Sigmoid colon (tissue), 3 donors: ENCODE data around the gene ACOXL.

Experiments
- POLR2A ChIP-seq, 2 donors: fragments of 450-650 bp; IDR thresholded peaks; one replicate each; pipeline ENCODE4 v1.6.1; 2016; ENCODE audit warnings: antibody characterized with exemption in 2 of 2, mild to moderate bottlenecking in 2 of 2, moderate library complexity in 2 of 2
- TF ChIP-seq, protein P1 (sequence below), 4 experiments: fragments of 450-650 bp in 3 of 4; fragments of 200-600 bp in 1 of 4; IDR thresholded peaks; one replicate each; pipeline ENCODE4 v1.5.1; 2016 to 2019; ENCODE audit warnings: antibody characterized with exemption in 4 of 4, mild to moderate bottlenecking in 3 of 4, moderate library complexity in 2 of 4

DNA sequence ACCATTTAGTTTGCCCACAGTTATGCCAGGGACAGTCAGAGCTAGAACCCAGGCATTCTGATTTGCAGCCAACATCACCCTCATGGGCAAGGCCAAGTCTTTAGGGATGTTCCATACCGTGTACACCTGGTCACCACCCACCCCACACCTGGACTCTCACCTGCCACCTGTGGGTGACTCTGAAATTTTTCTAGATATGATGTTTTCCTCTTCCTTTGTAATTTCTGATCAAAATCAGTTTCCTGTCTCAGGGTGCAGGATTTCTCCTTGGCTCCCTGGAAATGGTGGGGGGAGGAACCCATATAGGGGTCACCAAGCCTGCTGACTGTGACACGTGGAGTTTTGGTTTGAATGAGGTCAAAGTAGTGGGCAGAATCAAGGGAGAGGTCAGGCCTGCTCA lies 138.2 kb downstream of the ACOXL start:
- no peak for TF ChIP-seq POLR2A (IDR thresholded peaks at IDR 0.05)
- TF ChIP-seq, protein P1, sequence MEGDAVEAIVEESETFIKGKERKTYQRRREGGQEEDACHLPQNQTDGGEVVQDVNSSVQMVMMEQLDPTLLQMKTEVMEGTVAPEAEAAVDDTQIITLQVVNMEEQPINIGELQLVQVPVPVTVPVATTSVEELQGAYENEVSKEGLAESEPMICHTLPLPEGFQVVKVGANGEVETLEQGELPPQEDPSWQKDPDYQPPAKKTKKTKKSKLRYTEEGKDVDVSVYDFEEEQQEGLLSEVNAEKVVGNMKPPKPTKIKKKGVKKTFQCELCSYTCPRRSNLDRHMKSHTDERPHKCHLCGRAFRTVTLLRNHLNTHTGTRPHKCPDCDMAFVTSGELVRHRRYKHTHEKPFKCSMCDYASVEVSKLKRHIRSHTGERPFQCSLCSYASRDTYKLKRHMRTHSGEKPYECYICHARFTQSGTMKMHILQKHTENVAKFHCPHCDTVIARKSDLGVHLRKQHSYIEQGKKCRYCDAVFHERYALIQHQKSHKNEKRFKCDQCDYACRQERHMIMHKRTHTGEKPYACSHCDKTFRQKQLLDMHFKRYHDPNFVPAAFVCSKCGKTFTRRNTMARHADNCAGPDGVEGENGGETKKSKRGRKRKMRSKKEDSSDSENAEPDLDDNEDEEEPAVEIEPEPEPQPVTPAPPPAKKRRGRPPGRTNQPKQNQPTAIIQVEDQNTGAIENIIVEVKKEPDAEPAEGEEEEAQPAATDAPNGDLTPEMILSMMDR (IDR thresholded peaks at IDR 0.05), result no peak
